Measurements from ENCODE around the gene RAPGEF2.

GRCh38 chr4:159070742-159071141, 32.1 kb upstream of the RAPGEF2 start:
- TF ChIP-seq ZFP3 (CRISPR knock-in tag; IDR thresholded peaks at IDR 0.05) (no peak), ARNTL (CRISPR knock-in tag; IDR thresholded peaks at IDR 0.05; ENCODE audit: borderline replicate concordance, low read depth) (no peak), BACH2 (CRISPR knock-in tag; IDR thresholded peaks at IDR 0.05; ENCODE audit: borderline replicate concordance) (no peak), ZNF70 (CRISPR knock-in tag; IDR thresholded peaks at IDR 0.05) (no peak), CSRNP3 (CRISPR knock-in tag; IDR thresholded peaks at IDR 0.05) (no peak), RARB (CRISPR knock-in tag; IDR thresholded peaks at IDR 0.05) (no peak), TCF4 (CRISPR knock-in tag; IDR thresholded peaks at IDR 0.05; ENCODE audit: borderline replicate concordance) (no peak), ESRRG (CRISPR knock-in tag; IDR thresholded peaks at IDR 0.05) (no peak), TOX (CRISPR knock-in tag; IDR thresholded peaks at IDR 0.05; ENCODE audit: borderline replicate concordance) (no peak)
- TF ChIP-seq, protein P1, sequence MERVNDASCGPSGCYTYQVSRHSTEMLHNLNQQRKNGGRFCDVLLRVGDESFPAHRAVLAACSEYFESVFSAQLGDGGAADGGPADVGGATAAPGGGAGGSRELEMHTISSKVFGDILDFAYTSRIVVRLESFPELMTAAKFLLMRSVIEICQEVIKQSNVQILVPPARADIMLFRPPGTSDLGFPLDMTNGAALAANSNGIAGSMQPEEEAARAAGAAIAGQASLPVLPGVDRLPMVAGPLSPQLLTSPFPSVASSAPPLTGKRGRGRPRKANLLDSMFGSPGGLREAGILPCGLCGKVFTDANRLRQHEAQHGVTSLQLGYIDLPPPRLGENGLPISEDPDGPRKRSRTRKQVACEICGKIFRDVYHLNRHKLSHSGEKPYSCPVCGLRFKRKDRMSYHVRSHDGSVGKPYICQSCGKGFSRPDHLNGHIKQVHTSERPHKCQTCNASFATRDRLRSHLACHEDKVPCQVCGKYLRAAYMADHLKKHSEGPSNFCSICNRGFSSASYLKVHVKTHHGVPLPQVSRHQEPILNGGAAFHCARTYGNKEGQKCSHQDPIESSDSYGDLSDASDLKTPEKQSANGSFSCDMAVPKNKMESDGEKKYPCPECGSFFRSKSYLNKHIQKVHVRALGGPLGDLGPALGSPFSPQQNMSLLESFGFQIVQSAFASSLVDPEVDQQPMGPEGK (CRISPR knock-in tag; IDR thresholded peaks at IDR 0.05; ENCODE audit: borderline replicate concordance): no peak
